Measurements from ENCODE around the gene FN3K.

GRCh38 chr17:82686366-82687324, 48.8 kb upstream of the FN3K start:
- TF ChIP-seq CTCF (IDR thresholded peaks at IDR 0.05 in 4 of 5, conservative IDR thresholded peaks at IDR 0.05 in 1 of 5) (no peak), POLR2A (IDR thresholded peaks at IDR 0.05) (no peak)

Measured in gastrocnemius medialis (tissue), 4 donors.